Activated CD8-positive, alpha-beta T cell treated with anti-CD3 and anti-CD28 coated beads for 36 hours (primary cell): Measurements from ENCODE around the gene ATOH8. TPM values are rescaled to one million over a fixed set of nuclear protein-coding genes. Genes with fewer than 3 reads are reported as not detected.
A peak's percentile ranks its signal among the peaks of the same experiment; 100 is the strongest.

Experiments used
- ATAC-seq: fragments of 200-7000 bp; cut with Tn5 transposase; one replicate; pipeline ENCODE4 v1.10.0; 2021; ENCODE audit warnings: mild to moderate bottlenecking, moderate library complexity
- CTCF ChIA-PET: fragments of 350-600 bp; sonication (Branson Sonifier 250); formaldehyde crosslinking; loops from one replicate; lab custom pipeline; 2021; ENCODE audit warnings: antibody characterized with exemption; lab: Charles Lee
- POLR2A ChIA-PET: fragments of 350-600 bp; sonication (Branson Sonifier 250); formaldehyde crosslinking; loops from one replicate; lab custom pipeline; 2021; ENCODE audit warnings: antibody characterized with exemption; lab: Charles Lee
- DNase-seq: peaks from one replicate; pipeline ENCODE4 v3.0.0-alpha.2; 2020
- H3K27ac Mint-ChIP-seq: one replicate; pipeline ENCODE4 v1.8.0; 2021; ENCODE audit warnings: mild to moderate bottlenecking, mixed read lengths
- H3K27me3 Mint-ChIP-seq: one replicate; pipeline ENCODE4 v1.8.0; 2021; ENCODE audit warnings: mixed read lengths
- H3K36me3 Mint-ChIP-seq: one replicate; pipeline ENCODE4 v1.8.0; 2021; ENCODE audit warnings: low read depth, mixed read lengths
- H3K4me1 Mint-ChIP-seq: one replicate; pipeline ENCODE4 v1.8.0; 2021; ENCODE audit warnings: low read depth, mixed read lengths
- H3K4me3 Mint-ChIP-seq: one replicate; pipeline ENCODE4 v1.8.0; 2021; ENCODE audit warnings: mild to moderate bottlenecking, moderate library complexity, mixed read lengths
- H3K9me3 Mint-ChIP-seq: one replicate; pipeline ENCODE4 v1.8.0; 2021; ENCODE audit warnings: mixed read lengths
- intact Hi-C: fragments of 100-400 bp; cut with micrococcal nuclease; formaldehyde crosslinking; loops from one replicate; pipeline ENCODE4 v1.10.0; 2022
- total RNA-seq, 2 experiments: library from RNA; stranded (reverse); gene quantifications; one replicate each; pipeline ENCODE4 v1.2.3, GENCODE V29; 2021
- TF ChIP-seq, protein P1 (sequence below): fragments of 200-600 bp; IDR thresholded peaks from one replicate; pipeline ENCODE4 v1.8.0; 2022; ENCODE audit warnings: antibody characterized with exemption, mild to moderate bottlenecking

The ATOH8 gene
- total RNA-seq, 2 experiments from 2014 or later = not detected

DNA sequence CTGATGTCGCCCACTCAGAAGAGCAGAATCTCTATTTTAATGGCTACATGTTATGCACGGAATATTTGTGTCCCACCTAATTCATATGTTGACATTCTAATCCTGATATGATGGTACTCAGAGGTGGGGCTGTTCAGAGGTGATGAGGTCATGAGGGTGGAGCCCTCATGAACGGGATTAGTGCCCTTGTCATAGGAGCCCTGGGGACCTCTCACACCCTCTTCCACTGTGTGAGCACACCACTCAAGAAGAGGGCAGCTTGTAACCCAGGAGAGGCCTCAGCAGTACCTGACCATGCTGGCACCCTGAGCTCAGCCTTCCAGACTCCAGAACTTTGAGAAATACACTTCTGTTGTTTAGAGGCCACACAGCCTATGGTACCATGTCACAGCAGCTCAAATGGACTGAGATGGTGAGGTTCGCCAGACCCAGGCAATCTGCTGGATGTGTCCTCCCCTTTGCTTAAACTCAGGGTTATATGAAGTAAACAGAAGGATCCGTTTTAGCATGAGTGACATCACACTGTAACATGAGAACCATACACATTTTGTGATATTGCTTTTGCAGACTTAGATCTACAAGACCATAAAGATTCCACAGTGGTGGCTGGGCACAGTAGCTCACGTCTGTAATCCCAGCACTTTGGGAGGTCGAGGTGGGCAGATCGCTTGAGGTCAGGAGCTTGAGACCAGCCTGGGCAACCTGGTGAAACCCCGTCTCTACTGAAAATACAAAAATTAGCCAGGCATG, 48.7 kb downstream of the ATOH8 start:
- intact Hi-C loops = no loop called here
- TF ChIP-seq, protein P1, sequence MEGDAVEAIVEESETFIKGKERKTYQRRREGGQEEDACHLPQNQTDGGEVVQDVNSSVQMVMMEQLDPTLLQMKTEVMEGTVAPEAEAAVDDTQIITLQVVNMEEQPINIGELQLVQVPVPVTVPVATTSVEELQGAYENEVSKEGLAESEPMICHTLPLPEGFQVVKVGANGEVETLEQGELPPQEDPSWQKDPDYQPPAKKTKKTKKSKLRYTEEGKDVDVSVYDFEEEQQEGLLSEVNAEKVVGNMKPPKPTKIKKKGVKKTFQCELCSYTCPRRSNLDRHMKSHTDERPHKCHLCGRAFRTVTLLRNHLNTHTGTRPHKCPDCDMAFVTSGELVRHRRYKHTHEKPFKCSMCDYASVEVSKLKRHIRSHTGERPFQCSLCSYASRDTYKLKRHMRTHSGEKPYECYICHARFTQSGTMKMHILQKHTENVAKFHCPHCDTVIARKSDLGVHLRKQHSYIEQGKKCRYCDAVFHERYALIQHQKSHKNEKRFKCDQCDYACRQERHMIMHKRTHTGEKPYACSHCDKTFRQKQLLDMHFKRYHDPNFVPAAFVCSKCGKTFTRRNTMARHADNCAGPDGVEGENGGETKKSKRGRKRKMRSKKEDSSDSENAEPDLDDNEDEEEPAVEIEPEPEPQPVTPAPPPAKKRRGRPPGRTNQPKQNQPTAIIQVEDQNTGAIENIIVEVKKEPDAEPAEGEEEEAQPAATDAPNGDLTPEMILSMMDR = no peak
- Mint-ChIP-seq H3K4me3 (no peak overlapping the region), H3K9me3 (no peaks in the 10 kb centered on the region), H3K4me1 (peaks cover 12% of the 10 kb centered on the region), H3K36me3 (no peaks in the 10 kb centered on the region), H3K27ac (no peak overlapping the region), H3K27me3 (peaks cover 5% of the 10 kb centered on the region)
- ATAC-seq (no peak), DNase-seq (no peak)
- POLR2A ChIA-PET = no interaction called here
- CTCF ChIA-PET = interaction anchor here (0.7 to 1.8 kb wide), 7 partner anchors 9 to 277 kb away, joined by 3 to 7 read pairs (median 4); no protein-coding TSS in a partner anchor

GRCh38 chr2:85803704-85804425, 50.1 kb downstream of the ATOH8 start:
- H3K27me3 Mint-ChIP-seq = no peaks in the 10 kb centered on the region
- ATAC-seq (no peak), DNase-seq (no peak)
- TF ChIP-seq, protein P1 = no peak
- CTCF ChIA-PET = interaction anchor here (0.6 to 2.9 kb wide), 6 partner anchors 10 to 167 kb away, joined by 3 to 14 read pairs (median 7); no protein-coding TSS in a partner anchor
- no peaks in the 10 kb centered on the region for H3K36me3 Mint-ChIP-seq
- H3K9me3 Mint-ChIP-seq = no peaks in the 10 kb centered on the region
- no peak overlapping the region for H3K27ac Mint-ChIP-seq
- H3K4me1 Mint-ChIP-seq = peaks cover 12% of the 10 kb centered on the region
- no peak overlapping the region for H3K4me3 Mint-ChIP-seq
- intact Hi-C loops = no loop called here
- POLR2A ChIA-PET = interaction anchor here (0.6 kb wide), 1 partner anchor 157 kb away, joined by 3 read pairs; no protein-coding TSS in a partner anchor

DNA sequence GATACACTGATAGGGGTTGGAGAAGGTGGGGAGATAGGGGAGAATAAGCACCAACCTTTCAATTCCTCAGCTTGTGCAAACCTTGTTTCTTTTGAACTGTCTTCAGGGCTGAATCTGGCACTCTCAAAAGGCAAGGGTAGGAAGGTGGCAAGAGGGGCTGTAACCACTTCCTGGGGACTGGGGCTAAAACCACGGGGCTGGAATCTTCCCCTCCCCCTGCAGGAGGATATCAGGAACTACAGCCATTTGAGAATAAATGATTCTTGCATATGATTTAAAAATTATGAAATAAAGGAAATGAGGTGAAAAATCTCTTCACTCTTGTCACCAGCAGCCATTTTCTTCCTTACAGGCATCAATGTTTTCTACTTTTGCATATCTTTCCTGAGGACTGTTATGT, 50.8 kb downstream of the ATOH8 start:
- Mint-ChIP-seq H3K27ac (no peak overlapping the region), H3K9me3 (no peaks in the 10 kb centered on the region), H3K27me3 (no peaks in the 10 kb centered on the region), H3K4me1 (peaks cover 12% of the 10 kb centered on the region), H3K4me3 (no peak overlapping the region), H3K36me3 (no peaks in the 10 kb centered on the region)
- CTCF ChIA-PET = interaction anchor here (0.6 to 2.9 kb wide), 4 partner anchors 9 to 167 kb away, joined by 3 to 14 read pairs (median 8); no protein-coding TSS in a partner anchor
- ATAC-seq (peak; percentile 78), DNase-seq (peak; percentile 57)
- intact Hi-C loops = no loop called here
- TF ChIP-seq, protein P1 = peak; percentile 67
- POLR2A ChIA-PET = interaction anchor here (0.6 kb wide), 2 partner anchors 27 to 158 kb away, joined by 3 read pairs; no protein-coding TSS in a partner anchor

- intact Hi-C loops = no loop called here
- CTCF ChIA-PET = interaction anchor here (1.1 to 2.9 kb wide), 3 partner anchors 8 to 78 kb away, joined by 3 to 14 read pairs (median 7); no protein-coding TSS in a partner anchor
Measured at GRCh38 chr2:85806358-85807118, 52.7 kb downstream of the ATOH8 start.

More at GRCh38 chr2:85806358-85807118, 52.7 kb downstream of the ATOH8 start:
- Mint-ChIP-seq H3K4me1 (peaks cover 12% of the 10 kb centered on the region), H3K36me3 (no peaks in the 10 kb centered on the region), H3K27me3 (no peaks in the 10 kb centered on the region), H3K9me3 (no peaks in the 10 kb centered on the region), H3K4me3 (no peak overlapping the region), H3K27ac (no peak overlapping the region)
- TF ChIP-seq, protein P1 = no peak
- POLR2A ChIA-PET = no interaction called here
- ATAC-seq (no peak), DNase-seq (no peak)
